ENCODE data around the gene IFNGR1. TPM values are rescaled to one million over a fixed set of nuclear protein-coding genes. Genes with fewer than 3 reads are reported as not detected.
"Not testable (repeated sequence)": the region's sequence is repeated elsewhere in the genome, so short reads cannot be mapped to it uniquely, and the experiment has no call there.

Gene IFNGR1
- total RNA-seq (2014; rRNA removed; shearing (Covaris generic)): 31.9 and 34.6 TPM in 2 replicates

DNA sequence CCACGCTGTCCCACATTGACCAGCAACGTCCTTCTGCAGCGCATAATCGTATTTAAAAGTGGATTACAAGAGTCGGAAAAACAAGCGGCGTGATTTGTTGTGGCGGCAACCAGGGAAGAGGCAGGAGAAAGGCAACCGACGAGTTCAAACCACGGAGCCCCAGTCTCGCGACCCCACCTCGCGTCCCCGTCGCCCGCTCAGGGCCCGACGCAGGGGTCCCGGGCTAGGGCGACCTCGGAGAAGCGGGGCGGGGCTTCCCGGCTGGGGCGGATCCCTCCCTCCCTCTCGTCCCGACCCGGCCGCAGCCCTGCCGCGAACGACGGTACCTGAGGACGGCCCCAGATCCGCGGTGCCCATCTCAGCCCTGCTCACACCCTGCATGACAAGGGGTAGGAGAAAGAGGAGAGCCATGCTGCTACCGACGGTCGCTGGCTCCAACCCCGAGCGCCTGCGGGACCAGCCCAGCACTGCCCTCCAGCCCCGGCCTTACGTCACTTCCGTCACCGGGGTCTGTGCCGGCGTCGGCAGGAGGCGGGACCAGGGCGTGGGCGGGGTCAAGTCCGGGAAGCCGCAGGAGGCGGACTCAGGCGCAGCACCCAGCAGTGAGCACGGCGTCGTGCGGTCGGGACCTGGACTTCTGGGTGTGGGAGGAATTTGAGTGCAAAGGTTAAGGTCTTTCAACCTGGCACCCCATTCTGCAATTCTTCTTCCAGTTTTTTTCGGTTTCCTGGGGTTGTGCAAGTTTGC lies at the start of gene IFNGR1:
Gene IFNGR1, minus strand, starts transcription at position 469 of the 747 bp plus-strand sequence. Its CDS starts 58 bp downstream, at position 411.
- peak; percentile 76 for DNase-seq (ENCODE audit: low spot score)

- no peak for DNase-seq (ENCODE audit: low spot score)
These were observed 49.7 kb upstream of the IFNGR1 start for GRCh38 chr6:137268911-137269310.

GRCh38 chr6:137266309-137266586 lies 47.1 kb upstream of the IFNGR1 start:
- DNase-seq (ENCODE audit: low spot score): no peak

DNA sequence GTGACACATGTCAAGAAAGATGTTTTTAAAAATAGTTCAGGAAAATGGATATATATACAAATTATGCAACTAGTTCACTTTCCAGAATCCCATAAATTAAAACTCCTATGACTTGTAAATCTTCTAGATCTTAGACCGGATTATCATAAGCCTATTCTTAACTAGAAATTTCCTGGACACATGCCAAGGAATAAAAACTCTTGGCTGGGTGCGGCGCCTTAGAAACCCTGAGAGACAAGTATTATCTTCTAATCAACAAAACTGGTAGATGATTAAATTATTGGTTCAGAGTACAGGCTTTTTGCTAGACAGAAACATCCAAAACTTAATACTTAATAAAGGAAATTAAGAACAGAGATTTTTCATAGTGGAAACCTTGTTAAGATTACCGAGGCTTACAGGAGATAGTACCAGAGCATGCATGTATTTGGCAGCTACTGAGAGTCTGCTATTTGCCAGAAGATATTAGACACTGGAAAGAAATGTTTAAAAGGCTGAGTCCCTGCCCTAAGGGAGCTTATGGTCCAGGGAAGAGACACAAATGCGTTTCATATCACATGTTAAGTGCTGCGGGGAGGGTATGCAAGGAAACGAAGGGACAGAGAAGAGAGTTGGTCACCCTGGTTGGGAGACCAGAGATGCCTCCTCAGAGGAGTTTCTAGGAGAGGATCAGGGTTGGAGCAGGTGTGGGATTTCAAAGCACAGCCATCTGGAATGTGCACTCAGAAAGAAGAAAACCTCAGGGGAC lies 46.5 kb upstream of the IFNGR1 start:
- DNase-seq (ENCODE audit: low spot score): no peak

GRCh38 chr6:137264311-137265075 lies 45.3 kb upstream of the IFNGR1 start:
- DNase-seq (ENCODE audit: low spot score): no peak

DNA sequence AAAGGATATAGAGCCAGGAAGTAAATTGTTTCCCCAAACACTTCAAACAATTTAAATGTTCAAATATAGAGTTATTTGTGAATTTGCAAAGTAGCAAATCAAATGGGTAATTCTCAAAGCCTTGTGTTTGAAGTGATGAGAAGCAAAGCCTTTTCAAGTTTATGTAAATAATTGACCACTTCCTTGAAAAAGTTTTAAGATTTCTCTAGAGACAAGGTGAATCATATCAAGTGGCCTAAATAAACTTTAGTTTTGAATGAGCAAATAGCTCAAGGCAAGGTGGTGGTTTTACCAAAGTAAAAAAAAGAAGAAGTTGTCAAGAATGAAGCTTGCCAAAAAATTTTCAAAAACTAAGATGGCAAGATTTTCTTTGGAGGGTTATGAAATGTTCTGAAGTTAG lies 42.6 kb upstream of the IFNGR1 start:
- no peak for DNase-seq (ENCODE audit: low spot score)

DNA sequence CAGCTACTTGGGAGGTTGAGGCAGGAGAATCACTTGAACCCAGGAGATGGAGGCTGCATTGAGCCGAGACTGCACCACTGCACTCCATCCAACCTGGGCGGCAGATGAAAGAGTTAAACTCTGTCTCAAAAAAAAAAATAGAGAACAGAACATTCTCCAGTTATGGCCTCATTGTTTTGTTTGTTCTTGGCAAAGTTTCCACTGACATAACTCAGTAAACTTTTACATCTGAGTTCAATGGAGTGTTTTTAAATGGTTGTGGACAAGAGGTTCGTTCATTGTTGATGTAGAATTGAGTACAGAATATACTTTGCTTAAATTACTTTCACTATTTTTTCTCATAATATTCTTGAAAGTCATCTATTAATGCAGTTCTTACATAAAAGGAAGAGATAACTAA lies 42.2 kb upstream of the IFNGR1 start:
- no peak for DNase-seq (ENCODE audit: low spot score)

- DNase-seq (ENCODE audit: low spot score): no peak
These were observed 41.0 kb upstream of the IFNGR1 start for GRCh38 chr6:137260217-137260616.

DNA sequence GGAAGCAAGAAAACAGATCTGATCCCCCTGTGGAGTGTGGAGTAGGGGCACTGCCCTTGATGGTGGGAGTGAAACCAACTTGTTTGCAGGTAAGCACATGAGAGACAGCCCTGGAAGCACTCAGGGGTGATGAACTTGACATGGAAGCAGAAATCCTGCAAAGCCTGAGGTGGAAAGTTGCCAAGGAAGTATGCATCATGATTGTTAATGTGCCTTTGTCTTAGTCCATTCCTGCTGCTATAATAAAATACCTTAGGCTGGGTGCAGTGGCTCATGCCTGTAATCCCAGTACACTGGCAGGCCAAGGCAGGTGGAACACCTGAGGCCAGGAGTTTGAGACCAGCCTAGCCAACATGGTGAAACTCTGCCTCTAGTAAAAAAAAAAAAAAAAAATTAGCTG lies 40.2 kb upstream of the IFNGR1 start:
- DNase-seq (ENCODE audit: low spot score): no peak

- peak; percentile 18 for DNase-seq (ENCODE audit: low spot score)
These were observed 39.0 kb upstream of the IFNGR1 start for GRCh38 chr6:137258170-137258569.

DNA sequence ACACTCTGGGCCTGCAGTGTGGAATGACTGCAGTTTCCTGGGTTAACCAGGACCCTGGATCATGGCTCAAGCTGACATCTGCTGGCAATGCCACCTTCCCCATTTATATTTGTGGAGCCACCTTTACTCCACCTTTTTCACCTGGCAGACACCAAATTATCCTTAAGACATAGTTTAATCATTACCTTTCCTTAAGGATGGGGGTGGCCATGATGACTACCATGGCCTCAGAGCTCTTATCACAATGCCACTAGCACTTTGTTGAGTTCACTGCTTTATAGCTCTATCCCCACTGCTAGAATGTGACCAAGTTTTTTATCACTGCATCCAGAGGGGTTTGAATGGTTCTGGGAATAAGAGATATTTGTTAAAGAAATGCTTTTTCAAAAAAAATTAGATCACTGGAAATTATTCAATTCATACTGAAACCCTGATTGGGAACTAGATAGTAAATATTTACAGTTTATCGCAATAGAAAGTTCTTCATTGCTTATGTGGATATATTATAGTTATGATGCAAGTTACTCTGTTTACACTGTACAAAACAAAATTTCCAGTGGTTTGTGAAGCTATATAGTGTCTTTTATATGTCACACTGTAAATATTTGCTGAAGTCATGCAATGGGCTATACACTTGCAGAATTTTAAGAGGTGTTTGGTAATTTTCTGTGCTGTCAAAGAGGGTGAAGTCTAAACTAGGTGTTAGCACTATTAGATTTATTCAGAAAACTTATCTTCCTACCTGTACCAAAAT lies 37.3 kb upstream of the IFNGR1 start:
- DNase-seq (ENCODE audit: low spot score): no peak

DNA sequence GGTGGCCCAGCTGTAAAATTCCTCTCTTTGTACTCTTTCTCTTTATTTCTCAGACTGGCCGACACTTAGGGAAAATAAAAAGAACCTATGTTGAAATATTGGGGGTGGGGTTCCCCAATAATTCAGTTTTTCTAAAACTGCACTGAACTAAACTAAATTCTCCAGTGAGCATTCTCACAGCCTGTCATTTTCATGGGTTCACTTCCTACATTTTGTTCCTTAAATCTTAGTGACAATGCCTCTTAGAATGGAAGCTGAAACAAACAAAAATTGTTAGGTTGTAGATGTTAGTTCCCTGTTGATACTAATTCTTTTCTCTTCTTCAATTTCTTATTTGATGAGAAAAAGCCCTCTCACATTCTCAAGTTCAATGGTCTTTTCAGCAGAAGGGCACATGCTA lies 35.8 kb upstream of the IFNGR1 start:
- no peak for DNase-seq (ENCODE audit: low spot score)

DNA sequence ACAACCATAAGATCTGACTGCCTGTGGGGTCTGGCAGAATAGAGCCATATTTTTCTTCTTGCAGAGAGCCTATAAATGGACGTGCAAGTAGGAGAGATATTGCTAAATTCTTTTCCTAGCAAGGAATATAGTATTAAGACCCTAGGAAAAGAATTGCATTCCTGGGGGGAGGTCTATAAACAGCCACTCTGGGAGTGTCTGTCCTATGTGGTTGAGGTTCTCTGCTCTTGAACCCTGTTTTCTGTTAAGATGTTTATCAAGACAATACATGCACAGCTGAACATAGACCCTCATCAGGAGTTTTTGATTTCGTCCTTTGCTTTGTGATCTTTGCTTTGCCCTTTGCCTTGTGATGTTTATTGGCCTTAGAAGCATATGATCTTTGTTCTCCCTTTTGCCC lies 35.2 kb upstream of the IFNGR1 start:
- not testable (repeated sequence) for DNase-seq (ENCODE audit: low spot score)

- DNase-seq (ENCODE audit: low spot score): no peak
These were observed 29.5 kb upstream of the IFNGR1 start for GRCh38 chr6:137248702-137249101.

GRCh38 chr6:137247724-137248123 lies 28.5 kb upstream of the IFNGR1 start:
- no peak for DNase-seq (ENCODE audit: low spot score)

- DNase-seq (ENCODE audit: low spot score): no peak
These were observed 27.6 kb upstream of the IFNGR1 start for GRCh38 chr6:137246791-137247202.

GRCh38 chr6:137246164-137246563 lies 27.0 kb upstream of the IFNGR1 start:
- DNase-seq (ENCODE audit: low spot score): no peak

- peak; percentile 28 for DNase-seq (ENCODE audit: low spot score)
These were observed 22.4 kb upstream of the IFNGR1 start for GRCh38 chr6:137241481-137242038.

DNA sequence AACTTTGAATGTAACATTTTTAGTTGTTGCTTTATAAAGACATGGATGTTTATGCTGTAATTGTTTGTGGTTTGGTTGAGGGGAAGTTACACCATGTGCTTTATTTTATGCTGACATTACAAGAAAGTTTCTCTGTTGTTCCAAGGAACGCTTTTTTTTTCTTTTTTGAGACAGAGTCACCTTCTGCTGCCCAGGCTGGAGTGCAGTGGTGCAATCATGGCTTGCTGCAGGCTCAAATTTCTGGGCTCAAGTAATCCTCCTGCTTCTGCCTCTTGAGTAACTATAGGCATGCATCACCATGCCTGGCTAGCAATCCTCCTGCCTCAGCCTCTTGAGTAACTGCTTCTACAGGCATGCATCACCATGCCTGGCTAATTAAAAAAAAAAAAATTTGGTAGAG lies 21.0 kb upstream of the IFNGR1 start:
- no peak for DNase-seq (ENCODE audit: low spot score)

DNA sequence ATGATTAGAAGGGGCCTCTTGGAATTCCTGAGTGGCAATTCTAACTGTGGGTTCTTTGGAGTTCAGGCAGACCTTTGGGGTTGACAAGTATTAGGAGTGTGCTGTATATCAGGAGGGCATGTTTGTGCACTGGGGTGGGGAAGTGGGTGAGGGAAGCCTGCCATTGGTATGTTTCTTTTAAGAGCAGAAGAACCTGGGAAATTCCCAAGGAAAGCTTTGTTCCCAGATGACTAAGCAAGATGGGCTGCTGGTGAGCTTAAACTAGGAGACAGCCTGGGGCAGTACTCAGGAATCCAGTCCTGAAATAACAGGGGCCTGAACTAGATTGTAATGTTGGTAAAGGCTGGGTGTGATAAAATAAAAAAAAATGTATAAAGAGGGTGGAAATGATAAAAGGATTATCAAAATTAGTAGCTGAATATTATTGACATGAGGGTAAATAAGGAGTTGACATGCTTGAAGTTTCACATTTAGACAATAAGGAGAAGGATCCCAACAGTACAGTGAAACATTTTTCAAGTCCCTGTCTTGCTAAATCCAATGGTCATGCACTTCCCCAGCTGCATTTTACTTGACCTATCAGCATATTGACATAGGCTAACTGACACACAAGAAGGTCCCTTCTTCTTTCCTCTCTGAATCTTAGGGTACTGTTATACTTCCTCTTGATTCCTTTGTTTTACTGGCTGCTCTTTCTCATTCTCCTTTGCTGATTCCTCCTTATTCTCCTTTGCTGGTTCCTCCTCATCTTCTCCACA lies 18.4 kb upstream of the IFNGR1 start:
- DNase-seq (ENCODE audit: low spot score): peak; percentile 87

Data from A172 (cell line).